Endothelial cell of umbilical vein (primary cell): ENCODE data around the gene LIPG. TPM values are rescaled to one million over a fixed set of nuclear protein-coding genes. Genes with fewer than 3 reads are reported as not detected.

ENCODE experiments used
- BruUV-seq: library from RNA; stranded (reverse); fragments of 400-500 nt; replicated peaks from 2 replicates; lab custom pipeline; 2021; lab: Mats Ljungman, UMichigan
- CTCF ChIA-PET: fragments of 300-600, 350-600 bp; sonication (Branson Sonifier 250); formaldehyde crosslinking; loops from one replicate; lab custom pipeline; 2021; ENCODE audit warnings: antibody characterized with exemption, inconsistent platforms; lab: Charles Lee
- POLR2A ChIA-PET: fragments of 300-600, 350-600 bp; sonication (Branson Sonifier 250); formaldehyde crosslinking; loops from one replicate; lab custom pipeline; 2021; ENCODE audit warnings: antibody characterized with exemption, inconsistent platforms; lab: Charles Lee
- DNase-seq: peaks from one replicate; pipeline ENCODE4 v3.0.0-alpha.2; 2011; ENCODE audit warnings: low read depth, low spot score
- FAIRE-seq: peaks from 2 replicates; lab custom pipeline; 2011; peaks lifted over from hg19 to GRCh38; lab: Jason Lieb, UNC
- H2AFZ ChIP-seq: 2 replicates; pipeline ENCODE4 v1.6.0; 2012; ENCODE audit warnings: low read depth, low read length, control low read depth, inconsistent platforms
- H3K27ac ChIP-seq: 2 replicates; pipeline ENCODE4 v1.5.1; 2011; ENCODE audit warnings: low read depth, mild to moderate bottlenecking, control low read depth, low read length, moderate library complexity; ENCODE audit not compliant: insufficient read depth
- H3K27me3 ChIP-seq, 2 experiments: 2 replicates each; pipeline versions ENCODE4 v1.6.0 to v1.6.1; 2011; ENCODE audit warnings: low read length in 2 of 2, mixed read lengths in 1 of 2; ENCODE audit not compliant: control insufficient read depth in 2 of 2, insufficient read depth in 2 of 2
- H3K36me3 ChIP-seq, 2 experiments: 2 replicates in 1 of 2; 3 replicates in 1 of 2; pipeline ENCODE4 v1.5.1; 2011; ENCODE audit warnings: low read length in 2 of 2, mild to moderate bottlenecking in 1 of 2, moderate library complexity in 1 of 2; ENCODE audit not compliant: control insufficient read depth in 2 of 2, insufficient read depth in 2 of 2; ENCODE audit errors: extremely low read depth in 1 of 2
- H3K4me1 ChIP-seq: 3 replicates; pipeline ENCODE4 v1.5.1; 2011; ENCODE audit warnings: mild to moderate bottlenecking, low read length; ENCODE audit not compliant: control insufficient read depth, insufficient read depth; ENCODE audit errors: extremely low read depth
- H3K4me2 ChIP-seq: 2 replicates; pipeline ENCODE4 v1.6.1; 2011; ENCODE audit warnings: low read length, control low read depth, mixed read lengths; ENCODE audit not compliant: insufficient read depth
- H3K4me3 ChIP-seq, 3 experiments: fragments of 200-600 bp in 1 of 3; sonication (generic), shearing (Covaris generic) in 1 of 3; replicated peaks in 1 of 3; 2 replicates each; pipeline ENCODE4 v1.5.1; 2011 to 2016; ENCODE audit warnings: control low read depth in 3 of 3, low read length in 3 of 3, mild to moderate bottlenecking in 2 of 3, inconsistent platforms in 1 of 3, low read depth in 1 of 3, moderate library complexity in 1 of 3; ENCODE audit not compliant: insufficient read depth in 1 of 3
- H3K79me2 ChIP-seq: 2 replicates; pipeline ENCODE4 v1.6.0; 2012; ENCODE audit warnings: low read length, inconsistent platforms; ENCODE audit not compliant: control insufficient read depth, insufficient read depth
- H3K9ac ChIP-seq: replicated peaks from 2 replicates; pipeline ENCODE3; 2011; ENCODE audit warnings: low read length, control low read depth; ENCODE audit not compliant: insufficient read depth; ENCODE audit errors: extremely low read depth
- H3K9me1 ChIP-seq: replicated peaks from 3 replicates; pipeline ENCODE4 v1.6.0; 2011; ENCODE audit warnings: mild to moderate bottlenecking, low read length; ENCODE audit not compliant: control insufficient read depth, insufficient read depth; ENCODE audit errors: extremely low read depth
- H3K9me3 ChIP-seq: replicated peaks from 2 replicates; pipeline ENCODE4 v1.5.1; 2012; ENCODE audit warnings: low read length, inconsistent platforms; ENCODE audit not compliant: control insufficient read depth, insufficient read depth
- H4K20me1 ChIP-seq: replicated peaks from 2 replicates; pipeline ENCODE3; 2011; ENCODE audit warnings: mild to moderate bottlenecking, low read length; ENCODE audit not compliant: control insufficient read depth, insufficient read depth; ENCODE audit errors: extremely low read depth
- CTCF ChIP-seq, 2 donors: IDR thresholded peaks; 1 replicate in 1 of 2; 2 replicates in 1 of 2; pipeline ENCODE4 v1.5.1; 2011; ENCODE audit warnings: low read length in 2 of 2, mild to moderate bottlenecking in 2 of 2, moderate library complexity in 2 of 2, control low read depth in 1 of 2, inconsistent platforms in 1 of 2, low read depth in 1 of 2; ENCODE audit not compliant: insufficient read depth in 1 of 2; ENCODE audit errors: extremely low read depth in 1 of 2
- EZH2 ChIP-seq: IDR thresholded peaks from 2 replicates; pipeline ENCODE4 v1.6.1; 2012; ENCODE audit warnings: borderline replicate concordance, low read depth, mild to moderate bottlenecking, moderate library complexity, low read length, inconsistent platforms; ENCODE audit not compliant: severe bottlenecking
- FOS ChIP-seq: IDR thresholded peaks from 2 replicates; pipeline ENCODE4 v1.6.1; 2011; ENCODE audit warnings: mild to moderate bottlenecking, low read length, moderate library complexity, borderline replicate concordance; ENCODE audit not compliant: insufficient read depth
- GATA2 ChIP-seq: IDR thresholded peaks from 2 replicates; pipeline ENCODE4 v1.7.0; 2011; ENCODE audit warnings: low read depth, mild to moderate bottlenecking, moderate library complexity, mixed read lengths, low read length; ENCODE audit not compliant: insufficient read length, insufficient read depth
- JUN ChIP-seq: IDR thresholded peaks from 2 replicates; pipeline ENCODE4 v1.6.1; 2011; ENCODE audit warnings: borderline replicate concordance, low read depth; ENCODE audit not compliant: insufficient read length, insufficient read depth
- MAX ChIP-seq: IDR thresholded peaks from 2 replicates; pipeline ENCODE4 v1.6.1; 2011; ENCODE audit not compliant: insufficient read depth, insufficient read length
- MYC ChIP-seq: IDR thresholded peaks from one replicate; pipeline ENCODE4 v1.6.1; 2011; ENCODE audit warnings: mild to moderate bottlenecking, low read depth, low read length
- POLR2A ChIP-seq: IDR thresholded peaks from 2 replicates; pipeline ENCODE4 v1.6.1; 2012; ENCODE audit warnings: low read depth, mild to moderate bottlenecking, control low read depth, low read length
- POLR2AphosphoS5 ChIP-seq: IDR thresholded peaks from 2 replicates; pipeline ENCODE4 v1.6.1; 2012; ENCODE audit warnings: low read depth, mild to moderate bottlenecking, control low read depth, low read length, moderate library complexity; ENCODE audit not compliant: insufficient read depth
- dilution Hi-C: fragments of 300-500 bp; cut with MboI; formaldehyde crosslinking; loops from one replicate; pipeline ENCODE4 v1.15.0; 2019; ENCODE audit warnings: low sequenced_read_pairs; ENCODE audit not compliant: extremely low pct_ligation_motif_present
- intact Hi-C: fragments of 100-400 bp; cut with micrococcal nuclease; formaldehyde crosslinking; loops from one replicate; pipeline ENCODE4 v1.10.0; 2022
- polyA plus RNA-seq, 4 experiments: library from polyadenylated mRNA; depleted of rRNA in 3 of 4; stranded (reverse) in 3 of 4; unstranded in 1 of 4; fragments of >200 nt; gene quantifications; 2 replicates each; pipeline versions ENCODE4 v1.2.1 to v1.2.3, GENCODE V29; 2011 to 2012; ENCODE audit warnings: missing spikeins in 1 of 4
- total RNA-seq: library from RNA; stranded (reverse); gene quantifications from 2 replicates; pipeline ENCODE4 v1.2.3, GENCODE V29; 2021

Gene LIPG
- total and polyA plus RNA-seq, 2 donors (not counting 3 experiments of a cell fraction or from before 2014, with no cell fraction given) = 80.6 to 86.3 TPM

GRCh38 chr18:49537232-49537896 is 24.5 kb upstream of the LIPG start:
- DNase-seq = no peak
- dilution Hi-C loops (no loop called here), intact Hi-C loops (no loop called here)
- Histone ChIP-seq H3K4me1 (no peaks in the 10 kb centered on the region), H3K9ac (no peak overlapping the region), H3K9me1 (no peaks in the 10 kb centered on the region), H3K27ac (no peak overlapping the region), H3K4me2 (no peak overlapping the region), H3K79me2 (no peaks in the 10 kb centered on the region), H4K20me1 (no peaks in the 10 kb centered on the region), H3K9me3 (no peaks in the 10 kb centered on the region), H2AFZ (no peak overlapping the region), H3K27me3 (peaks cover 0 to 2% of the 10 kb centered on the region in 2 experiments), H3K4me3 (no peak overlapping the region), H3K36me3 (no peaks in the 10 kb centered on the region)
- no peak for TF ChIP-seq MYC
- TF ChIP-seq MAX = no peak
- no peak for TF ChIP-seq EZH2
- TF ChIP-seq POLR2A = no peak
- TF ChIP-seq JUN = no peak
- no peak for TF ChIP-seq FOS
- no peak for TF ChIP-seq CTCF (IDR thresholded peaks at IDR 0.05; ENCODE audit: extremely low read depth in 1 of 2, insufficient read depth in 1 of 2, low read depth in 1 of 2, low read length in 2 of 2)
- no peak for TF ChIP-seq GATA2
- no peak for TF ChIP-seq POLR2AphosphoS5
- CTCF ChIA-PET = interaction anchor here (1.1 to 1.9 kb wide), 6 partner anchors 9 to 1533 kb away, joined by 3 to 7 read pairs (median 3); no protein-coding TSS in a partner anchor
- POLR2A ChIA-PET = no interaction called here
- no peak for FAIRE-seq
- BruUV-seq = no TSS peak
